Panc1 (cell line): Measurements from ENCODE around the gene IL22. TPM values are rescaled to one million over a fixed set of nuclear protein-coding genes. Genes with fewer than 3 reads are reported as not detected.

Experiments used
- ATAC-seq: fragments of 200-7000 bp; cut with Tn5 transposase; 2 replicates; pipeline ENCODE4 v1.9.1; 2020; ENCODE audit warnings: mild to moderate bottlenecking, moderate library complexity
- BruUV-seq: library from RNA; stranded (reverse); fragments of 400-500 nt; replicated peaks from 2 replicates; lab custom pipeline; 2021; lab: Mats Ljungman, UMichigan
- CTCF ChIA-PET: fragments of 300-600 bp; sonication (Branson Sonifier 250); formaldehyde crosslinking; loops from one replicate; lab custom pipeline; 2022; ENCODE audit warnings: antibody characterized with exemption; lab: Charles Lee
- POLR2A ChIA-PET: fragments of 300-600 bp; sonication (Branson Sonifier 250); formaldehyde crosslinking; loops from one replicate; lab custom pipeline; 2022; ENCODE audit warnings: antibody characterized with exemption; lab: Charles Lee
- DNase-seq: peaks from one replicate; pipeline ENCODE4 v3.0.0-alpha.2; 2010; ENCODE audit warnings: low read depth, low spot score
- H3K27ac ChIP-seq: 2 replicates; pipeline ENCODE4 v1.5.1; 2011; ENCODE audit warnings: mild to moderate bottlenecking, low read length, inconsistent platforms
- H3K27me3 ChIP-seq: fragments of 200-500 bp; sonication (Bioruptor generic); 2 replicates; pipeline ENCODE4 v1.6.0; 2014; ENCODE audit warnings: low read length, inconsistent platforms; ENCODE audit not compliant: control insufficient read depth, insufficient read depth
- H3K36me3 ChIP-seq: fragments of 200-500 bp; sonication (Bioruptor generic); 2 replicates; pipeline ENCODE4 v1.5.1; 2014; ENCODE audit warnings: inconsistent platforms, mild to moderate bottlenecking, low read length, moderate library complexity; ENCODE audit not compliant: control insufficient read depth, insufficient read depth
- H3K4me1 ChIP-seq: 2 replicates; pipeline ENCODE4 v1.5.1; 2011; ENCODE audit warnings: inconsistent platforms, mild to moderate bottlenecking, low read length, moderate library complexity; ENCODE audit not compliant: control insufficient read depth, insufficient read depth
- H3K4me3 ChIP-seq, 2 experiments: 2 replicates each; pipeline ENCODE4 v1.5.1; 2011 to 2012; ENCODE audit warnings: low read depth in 2 of 2, low read length in 2 of 2, mild to moderate bottlenecking in 2 of 2, inconsistent platforms in 1 of 2, moderate library complexity in 1 of 2
- H3K9me3 ChIP-seq: fragments of 200-500 bp; sonication (Bioruptor generic); 2 replicates; pipeline ENCODE4 v1.5.1; 2014; ENCODE audit warnings: low read depth, mild to moderate bottlenecking, inconsistent platforms, low read length, moderate library complexity; ENCODE audit not compliant: control insufficient read depth, insufficient read depth
- POLR2AphosphoS5 ChIP-seq: IDR thresholded peaks from 2 replicates; pipeline ENCODE4 v1.6.1; 2012; ENCODE audit warnings: mild to moderate bottlenecking, low read depth, low read length, moderate library complexity
- SIN3A ChIP-seq: IDR thresholded peaks from 2 replicates; pipeline ENCODE4 v1.6.1; 2012; ENCODE audit warnings: low read depth, mild to moderate bottlenecking, low read length, moderate library complexity, borderline replicate concordance; ENCODE audit not compliant: insufficient read depth
- TCF7L2 ChIP-seq: IDR thresholded peaks from 2 replicates; pipeline ENCODE4 v1.6.1; 2011; ENCODE audit warnings: mild to moderate bottlenecking, low read depth, low read length, inconsistent platforms
- in situ Hi-C: cut with HindIII; loops from 2 replicates; pipeline ENCODE4 v1.10.0; 2016; ENCODE audit warnings: low sequenced_read_pairs, low pct_unique_long_range_greater_than_20kb
- intact Hi-C: fragments of 100-400 bp; cut with micrococcal nuclease; formaldehyde crosslinking; loops from one replicate; pipeline ENCODE4 v1.10.0; 2022; ENCODE audit not compliant: unreplicated experiment
- total RNA-seq: library from RNA; stranded (reverse); gene quantifications from one replicate; pipeline ENCODE4 v1.2.1, GENCODE V29; 2021; ENCODE audit not compliant: unreplicated experiment
- TF ChIP-seq, protein P1 (sequence below), 2 experiments: IDR thresholded peaks; 2 replicates each; pipeline ENCODE4 v1.6.1; 2011 to 2012; ENCODE audit warnings: low read depth in 2 of 2, control low read depth in 1 of 2, low read length in 1 of 2, mild to moderate bottlenecking in 1 of 2, moderate library complexity in 1 of 2; ENCODE audit not compliant: insufficient read depth in 1 of 2
- TF ChIP-seq, protein P2 (sequence below): fragments of 450-650 bp; IDR thresholded peaks from 2 replicates; pipeline ENCODE4 v1.5.1; 2017; ENCODE audit warnings: mild to moderate bottlenecking

Gene IL22
- total RNA-seq, 1 experiment from 2014 or later: not detected

DNA sequence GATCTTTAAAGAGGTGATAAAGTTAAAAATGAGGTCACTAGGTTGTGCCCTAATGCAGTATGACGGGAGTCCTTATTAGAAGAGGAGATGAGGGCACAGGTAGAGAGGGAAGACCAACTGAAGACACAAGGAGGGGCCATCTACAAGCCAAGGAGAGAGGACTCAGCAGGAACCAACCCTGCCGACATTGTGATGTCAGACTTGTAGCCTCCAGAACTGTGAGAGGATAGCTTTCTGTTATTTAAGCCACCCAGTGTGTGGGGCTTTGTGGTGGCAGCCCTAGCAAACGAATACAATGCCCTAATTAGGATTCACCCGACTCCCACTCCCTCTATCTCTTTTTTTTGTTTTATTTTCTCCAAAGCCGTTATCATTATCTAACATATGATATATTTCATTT is 19.9 kb downstream of the IL22 start:
- Histone ChIP-seq H3K4me3 (no peak overlapping the region), H3K27ac (no peak overlapping the region), H3K27me3 (no peaks in the 10 kb centered on the region), H3K36me3 (no peaks in the 10 kb centered on the region), H3K4me1 (peaks cover 10% of the 10 kb centered on the region), H3K9me3 (no peaks in the 10 kb centered on the region)
- in situ Hi-C loops (no loop called here), intact Hi-C loops (no loop called here)
- ChIA-PET POLR2A (no interaction called here), CTCF (no interaction called here)
- no peak for DNase-seq
- TF ChIP-seq TCF7L2 (no peak), POLR2AphosphoS5 (no peak), SIN3A (no peak)
- TF ChIP-seq, protein P1, sequence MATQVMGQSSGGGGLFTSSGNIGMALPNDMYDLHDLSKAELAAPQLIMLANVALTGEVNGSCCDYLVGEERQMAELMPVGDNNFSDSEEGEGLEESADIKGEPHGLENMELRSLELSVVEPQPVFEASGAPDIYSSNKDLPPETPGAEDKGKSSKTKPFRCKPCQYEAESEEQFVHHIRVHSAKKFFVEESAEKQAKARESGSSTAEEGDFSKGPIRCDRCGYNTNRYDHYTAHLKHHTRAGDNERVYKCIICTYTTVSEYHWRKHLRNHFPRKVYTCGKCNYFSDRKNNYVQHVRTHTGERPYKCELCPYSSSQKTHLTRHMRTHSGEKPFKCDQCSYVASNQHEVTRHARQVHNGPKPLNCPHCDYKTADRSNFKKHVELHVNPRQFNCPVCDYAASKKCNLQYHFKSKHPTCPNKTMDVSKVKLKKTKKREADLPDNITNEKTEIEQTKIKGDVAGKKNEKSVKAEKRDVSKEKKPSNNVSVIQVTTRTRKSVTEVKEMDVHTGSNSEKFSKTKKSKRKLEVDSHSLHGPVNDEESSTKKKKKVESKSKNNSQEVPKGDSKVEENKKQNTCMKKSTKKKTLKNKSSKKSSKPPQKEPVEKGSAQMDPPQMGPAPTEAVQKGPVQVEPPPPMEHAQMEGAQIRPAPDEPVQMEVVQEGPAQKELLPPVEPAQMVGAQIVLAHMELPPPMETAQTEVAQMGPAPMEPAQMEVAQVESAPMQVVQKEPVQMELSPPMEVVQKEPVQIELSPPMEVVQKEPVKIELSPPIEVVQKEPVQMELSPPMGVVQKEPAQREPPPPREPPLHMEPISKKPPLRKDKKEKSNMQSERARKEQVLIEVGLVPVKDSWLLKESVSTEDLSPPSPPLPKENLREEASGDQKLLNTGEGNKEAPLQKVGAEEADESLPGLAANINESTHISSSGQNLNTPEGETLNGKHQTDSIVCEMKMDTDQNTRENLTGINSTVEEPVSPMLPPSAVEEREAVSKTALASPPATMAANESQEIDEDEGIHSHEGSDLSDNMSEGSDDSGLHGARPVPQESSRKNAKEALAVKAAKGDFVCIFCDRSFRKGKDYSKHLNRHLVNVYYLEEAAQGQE (IDR thresholded peaks at IDR 0.05; ENCODE audit: insufficient read depth in 1 of 2, low read depth in 2 of 2, low read length in 1 of 2): no peak
- TF ChIP-seq, protein P2, sequence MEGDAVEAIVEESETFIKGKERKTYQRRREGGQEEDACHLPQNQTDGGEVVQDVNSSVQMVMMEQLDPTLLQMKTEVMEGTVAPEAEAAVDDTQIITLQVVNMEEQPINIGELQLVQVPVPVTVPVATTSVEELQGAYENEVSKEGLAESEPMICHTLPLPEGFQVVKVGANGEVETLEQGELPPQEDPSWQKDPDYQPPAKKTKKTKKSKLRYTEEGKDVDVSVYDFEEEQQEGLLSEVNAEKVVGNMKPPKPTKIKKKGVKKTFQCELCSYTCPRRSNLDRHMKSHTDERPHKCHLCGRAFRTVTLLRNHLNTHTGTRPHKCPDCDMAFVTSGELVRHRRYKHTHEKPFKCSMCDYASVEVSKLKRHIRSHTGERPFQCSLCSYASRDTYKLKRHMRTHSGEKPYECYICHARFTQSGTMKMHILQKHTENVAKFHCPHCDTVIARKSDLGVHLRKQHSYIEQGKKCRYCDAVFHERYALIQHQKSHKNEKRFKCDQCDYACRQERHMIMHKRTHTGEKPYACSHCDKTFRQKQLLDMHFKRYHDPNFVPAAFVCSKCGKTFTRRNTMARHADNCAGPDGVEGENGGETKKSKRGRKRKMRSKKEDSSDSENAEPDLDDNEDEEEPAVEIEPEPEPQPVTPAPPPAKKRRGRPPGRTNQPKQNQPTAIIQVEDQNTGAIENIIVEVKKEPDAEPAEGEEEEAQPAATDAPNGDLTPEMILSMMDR: no peak
- no TSS peak for BruUV-seq
- no peak for ATAC-seq

DNA sequence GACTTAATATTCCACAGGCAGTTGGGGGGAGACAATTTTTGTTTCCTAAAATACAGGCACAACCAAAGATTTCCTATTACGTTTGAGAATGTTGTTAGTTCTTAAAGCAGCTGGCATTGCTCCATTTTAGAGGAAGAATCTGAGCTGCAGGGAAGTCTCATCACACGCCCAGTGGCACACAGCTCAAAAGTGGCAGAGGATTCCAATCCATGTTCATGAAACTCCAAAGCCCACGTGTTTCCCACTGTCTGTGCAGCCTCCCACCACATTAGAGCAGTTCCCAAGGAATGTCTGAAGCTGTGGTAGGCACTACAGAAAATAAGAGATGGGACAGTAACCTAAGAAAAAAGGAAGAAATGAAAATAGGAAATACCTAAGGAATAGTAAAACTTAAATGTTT is 21.7 kb downstream of the IL22 start:
- Histone ChIP-seq H3K27me3 (no peaks in the 10 kb centered on the region), H3K4me3 (no peak overlapping the region), H3K27ac (no peak overlapping the region), H3K36me3 (no peaks in the 10 kb centered on the region), H3K9me3 (no peaks in the 10 kb centered on the region), H3K4me1 (no peaks in the 10 kb centered on the region; the same call in none of the 2 replicates)
- intact Hi-C loops: no loop called here
- CTCF ChIA-PET: no interaction called here
- no peak for DNase-seq
- POLR2A ChIA-PET: interaction anchor here (0.7 kb wide), 1 partner anchor 56 kb away, joined by 3 read pairs; no protein-coding TSS in a partner anchor
- no peak for ATAC-seq
- no TSS peak for BruUV-seq
- TF ChIP-seq, protein P2: no peak
- TF ChIP-seq SIN3A: no peak
- no peak for TF ChIP-seq POLR2AphosphoS5
- TF ChIP-seq, protein P1 (IDR thresholded peaks at IDR 0.05; ENCODE audit: insufficient read depth in 1 of 2, low read depth in 2 of 2, low read length in 1 of 2): no peak
- in situ Hi-C loops: no loop called here
